Prostate gland (tissue), 2 donors: Measurements from ENCODE around the gene TMEM150B. TPM values are rescaled to one million over a fixed set of nuclear protein-coding genes. Genes with fewer than 3 reads are reported as not detected.

Experiments used
- DNase-seq: peaks from one replicate; pipeline ENCODE4 v3.0.0-alpha.2; 2019; ENCODE audit warnings: low spot score
- H3K27ac ChIP-seq, 2 donors: fragments of 200-600 bp; sonication (generic); 2 replicates each; pipeline ENCODE4 v1.5.1; 2017 to 2019
- H3K27me3 ChIP-seq: fragments of 200-600 bp; sonication (generic); replicated peaks from 2 replicates; pipeline ENCODE4 v1.5.1; 2019; ENCODE audit not compliant: insufficient read depth
- H3K36me3 ChIP-seq, 2 donors: fragments of 200-600 bp; sonication (generic); 1 replicate in 1 of 2; 2 replicates in 1 of 2; pipeline versions ENCODE4 v1.5.1 to v1.8.1; 2017 to 2019
- H3K4me1 ChIP-seq: fragments of 200-600 bp; sonication (generic); replicated peaks from 2 replicates; pipeline ENCODE4 v1.5.1; 2019
- H3K4me3 ChIP-seq, 2 donors: fragments of 200-600 bp; sonication (generic); 2 replicates each; pipeline ENCODE4 v1.5.1; 2017 to 2019
- H3K9me3 ChIP-seq: fragments of 200-600 bp; sonication (generic); 2 replicates; pipeline ENCODE4 v1.5.1; 2017
- POLR2A ChIP-seq: fragments of 450-650 bp; IDR thresholded peaks from one replicate; pipeline ENCODE4 v1.6.1; 2016; ENCODE audit warnings: antibody characterized with exemption, mild to moderate bottlenecking
- POLR2AphosphoS5 ChIP-seq: sonication (generic); formaldehyde crosslinking; IDR thresholded peaks from one replicate; pipeline ENCODE4 v1.6.1; 2017; ENCODE audit warnings: antibody characterized with exemption
- WGBS: methylation state at CpG from one replicate; pipeline ENCODE4 v1.1.5; 2018; 5-methylcytosine and 5-hydroxymethylcytosine counted together
- intact Hi-C: fragments of 100-400 bp; cut with DNase I; formaldehyde crosslinking; loops from one replicate; pipeline ENCODE4 v1.14.2; 2022
- total RNA-seq, 2 donors: library from RNA; depleted of rRNA; stranded (reverse); fragments of >200 nt; gene quantifications; one replicate each; pipeline ENCODE4 v1.1.0, GENCODE V29; 2016
- TF ChIP-seq, protein P1 (sequence below), 4 experiments: fragments of 200-600 bp in 2 of 4; fragments of 450-650 bp in 2 of 4; sonication (generic) in 2 of 4; IDR thresholded peaks; 1 replicate in 3 of 4; 2 replicates in 1 of 4; pipeline ENCODE4 v1.5.1; 2016 to 2019; ENCODE audit warnings: antibody characterized with exemption in 4 of 4, mild to moderate bottlenecking in 2 of 4, moderate library complexity in 2 of 4

The TMEM150B gene
- total RNA-seq, 2 donors from 2014 or later = not detected

DNA sequence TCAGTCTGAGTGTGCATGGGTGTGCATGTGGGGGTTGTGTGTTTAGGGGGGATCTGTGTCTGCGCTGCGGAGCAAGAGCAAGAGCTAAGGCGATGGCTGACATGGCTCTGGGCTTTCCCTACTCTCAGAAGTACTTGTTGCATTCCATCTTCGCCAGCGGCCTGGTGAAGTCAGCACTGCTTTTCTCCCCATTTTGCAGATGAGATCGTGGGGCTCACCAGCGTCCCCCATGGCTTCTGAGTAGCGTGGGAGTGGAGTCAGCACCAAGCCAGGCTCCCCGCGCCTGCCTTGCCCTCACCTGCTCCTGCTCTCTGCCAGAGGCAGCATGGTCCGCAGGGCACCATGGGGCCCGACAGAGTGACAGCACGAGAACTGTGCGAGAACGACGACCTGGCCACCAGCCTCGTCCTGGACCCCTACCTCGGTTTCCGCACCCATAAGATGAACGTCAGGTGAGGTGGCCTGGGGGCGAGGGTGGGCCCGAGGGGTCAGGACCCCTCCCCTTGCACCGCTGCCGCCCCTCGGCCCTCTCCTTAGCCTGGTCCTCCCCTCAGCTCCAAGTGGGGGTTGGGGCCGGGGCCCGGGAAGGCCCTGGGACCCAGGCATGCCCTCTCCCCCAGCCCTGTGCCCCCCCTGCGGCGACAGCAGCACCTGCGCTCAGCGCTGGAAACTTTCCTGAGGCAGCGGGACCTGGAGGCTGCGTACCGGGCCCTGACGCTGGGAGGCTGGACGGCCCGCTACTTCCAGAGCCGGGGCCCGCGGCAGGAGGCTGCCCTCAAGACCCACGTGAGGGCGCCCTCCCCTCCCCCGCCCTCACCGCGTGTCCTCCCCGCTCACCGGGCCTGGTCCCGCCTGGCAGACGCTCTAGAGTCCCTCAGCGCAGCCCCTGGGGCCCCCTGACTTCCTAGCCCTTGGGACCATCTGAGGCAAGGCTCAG, 16.7 kb upstream of the TMEM150B start:
- H3K4me3 ChIP-seq = no peak overlapping the region
- intact Hi-C loops = loop anchor here (5.0 kb wide), 2 partner anchors 40 to 45 kb away; partner anchors contain the start of gene RPL28

DNA sequence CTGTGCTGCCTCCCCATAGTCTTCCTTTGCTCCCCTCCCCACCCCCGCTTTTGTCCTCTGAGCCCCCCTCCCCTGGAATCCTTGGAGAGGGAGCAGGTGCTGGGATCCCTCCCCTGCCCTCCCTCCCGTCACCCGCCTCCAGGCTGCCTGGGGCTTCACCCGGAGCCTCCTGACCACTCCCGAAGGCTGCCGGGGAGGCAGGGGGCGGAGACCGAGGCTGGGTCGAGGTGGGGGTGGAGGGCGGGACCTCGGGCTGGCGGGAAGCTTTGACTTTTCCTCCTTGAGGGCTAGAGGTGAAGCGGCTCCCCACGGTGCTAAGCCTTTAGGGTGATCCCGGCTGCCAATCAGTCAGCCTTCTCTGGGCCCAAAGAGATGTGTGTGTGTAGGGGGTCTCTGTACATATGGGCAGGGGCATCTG, 16.0 kb upstream of the TMEM150B start:
- WGBS = under 1% methylated on average over 10 of the region's 15 CpGs
- H3K4me1 ChIP-seq = peaks cover 3% of the 10 kb centered on the region
- H3K36me3 ChIP-seq = no peaks in the 10 kb centered on the region
- H3K27me3 ChIP-seq = no peaks in the 10 kb centered on the region
- TF ChIP-seq POLR2AphosphoS5 (no peak), POLR2A (peak; percentile 11)
- TF ChIP-seq, protein P1, sequence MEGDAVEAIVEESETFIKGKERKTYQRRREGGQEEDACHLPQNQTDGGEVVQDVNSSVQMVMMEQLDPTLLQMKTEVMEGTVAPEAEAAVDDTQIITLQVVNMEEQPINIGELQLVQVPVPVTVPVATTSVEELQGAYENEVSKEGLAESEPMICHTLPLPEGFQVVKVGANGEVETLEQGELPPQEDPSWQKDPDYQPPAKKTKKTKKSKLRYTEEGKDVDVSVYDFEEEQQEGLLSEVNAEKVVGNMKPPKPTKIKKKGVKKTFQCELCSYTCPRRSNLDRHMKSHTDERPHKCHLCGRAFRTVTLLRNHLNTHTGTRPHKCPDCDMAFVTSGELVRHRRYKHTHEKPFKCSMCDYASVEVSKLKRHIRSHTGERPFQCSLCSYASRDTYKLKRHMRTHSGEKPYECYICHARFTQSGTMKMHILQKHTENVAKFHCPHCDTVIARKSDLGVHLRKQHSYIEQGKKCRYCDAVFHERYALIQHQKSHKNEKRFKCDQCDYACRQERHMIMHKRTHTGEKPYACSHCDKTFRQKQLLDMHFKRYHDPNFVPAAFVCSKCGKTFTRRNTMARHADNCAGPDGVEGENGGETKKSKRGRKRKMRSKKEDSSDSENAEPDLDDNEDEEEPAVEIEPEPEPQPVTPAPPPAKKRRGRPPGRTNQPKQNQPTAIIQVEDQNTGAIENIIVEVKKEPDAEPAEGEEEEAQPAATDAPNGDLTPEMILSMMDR (IDR thresholded peaks at IDR 0.05) = no peak
- DNase-seq = peak; percentile 33
- peak overlapping the region; percentile 51 to 88 for H3K4me3 ChIP-seq
- no peaks in the 10 kb centered on the region for H3K9me3 ChIP-seq
- peak overlapping the region in 1 of 2 donors; percentile 84 for H3K27ac ChIP-seq
- intact Hi-C loops = loop anchor here (5.0 kb wide), 2 partner anchors 39 to 46 kb away; partner anchors contain the start of gene RPL28

More for the DNA sequence above, 16.7 kb upstream of the TMEM150B start:
- no peak for DNase-seq
- H3K4me1 ChIP-seq = peaks cover 3% of the 10 kb centered on the region
- H3K9me3 ChIP-seq = no peaks in the 10 kb centered on the region
- H3K36me3 ChIP-seq = no peaks in the 10 kb centered on the region
- H3K27me3 ChIP-seq = no peaks in the 10 kb centered on the region
- 81% methylated on average over 48 of the region's 50 CpGs for WGBS
- TF ChIP-seq, protein P1 (IDR thresholded peaks at IDR 0.05) = no peak
- TF ChIP-seq POLR2A (no peak), POLR2AphosphoS5 (no peak)
- no peak overlapping the region for H3K27ac ChIP-seq

DNA sequence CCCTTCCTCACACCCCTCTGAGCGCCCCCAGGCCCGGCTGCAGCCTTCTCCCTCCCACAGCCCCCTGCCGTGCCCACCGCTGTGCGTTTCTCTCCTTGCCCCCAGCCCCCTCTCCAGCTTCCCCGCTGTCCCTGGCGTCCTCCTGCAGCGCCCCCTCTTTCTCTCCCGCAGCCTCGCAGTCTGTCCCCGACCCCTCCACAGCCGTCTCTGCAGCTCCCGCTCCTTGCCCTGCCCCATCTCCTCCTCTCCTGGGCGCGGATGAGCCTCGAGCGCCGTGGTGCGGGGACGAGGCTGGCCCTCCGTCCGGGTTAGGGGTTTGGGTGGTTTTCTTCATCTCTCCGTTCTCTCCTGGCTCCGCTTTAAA, 15.6 kb upstream of the TMEM150B start:
- Histone ChIP-seq H3K9me3 (no peaks in the 10 kb centered on the region), H3K27me3 (no peaks in the 10 kb centered on the region), H3K4me3 (peak overlapping the region; percentile 51 to 88), H3K4me1 (peaks cover 3% of the 10 kb centered on the region), H3K36me3 (no peaks in the 10 kb centered on the region), H3K27ac (peak overlapping the region; percentile 84 to 92)
- DNase-seq = no peak
- TF ChIP-seq, protein P1 (IDR thresholded peaks at IDR 0.05) = peak in 2 of 4 experiments; percentile 9 to 19
- TF ChIP-seq POLR2A (no peak), POLR2AphosphoS5 (no peak)
- 2% methylated on average over 24 of the region's 24 CpGs for WGBS
- intact Hi-C loops = loop anchor here (5.0 kb wide), 2 partner anchors 38 to 47 kb away; partner anchors contain the start of gene RPL28

DNA sequence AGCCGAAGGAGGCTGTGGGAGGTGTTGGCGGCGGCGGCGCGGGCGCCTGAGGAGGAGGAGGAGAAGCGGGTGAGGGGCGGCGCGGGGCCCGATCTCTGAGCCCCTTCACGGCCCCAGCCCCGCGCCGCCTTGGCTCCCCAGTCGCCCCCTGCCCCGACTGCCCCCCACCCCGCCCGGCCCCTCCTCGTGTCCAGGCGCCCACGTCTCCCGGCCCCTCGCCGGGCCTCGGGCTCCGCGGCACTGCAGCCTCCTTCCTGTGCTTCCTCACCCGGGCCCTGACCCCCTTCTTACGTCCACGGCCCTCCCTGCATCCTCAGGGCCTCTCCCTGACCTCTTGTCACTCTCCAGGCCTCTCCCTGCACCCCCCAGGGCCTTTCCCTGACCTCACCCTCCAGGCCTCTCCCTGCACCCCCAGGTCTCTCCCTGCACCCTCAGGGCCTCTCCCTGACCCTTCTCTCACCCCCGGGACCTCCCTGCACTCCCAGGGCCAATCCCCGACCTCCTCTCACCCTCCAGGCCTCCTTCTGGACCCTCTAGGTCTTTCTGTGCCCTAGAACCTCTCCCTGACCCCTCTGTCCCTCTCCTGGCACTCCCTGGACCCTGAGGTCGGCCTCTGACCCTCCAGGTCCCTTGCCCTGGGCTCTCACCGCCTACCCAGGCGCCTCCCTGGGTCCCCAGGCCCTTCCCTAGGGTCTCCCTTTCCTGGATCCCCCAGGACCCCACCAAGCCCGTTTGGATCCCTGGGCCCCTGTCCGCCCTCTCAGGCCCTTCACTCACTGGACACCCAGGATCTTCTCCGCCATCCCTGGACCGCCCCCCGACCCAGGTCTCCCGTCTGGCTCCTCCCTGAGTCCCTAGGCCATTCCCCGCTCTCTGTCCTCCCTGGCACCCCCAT, 15.0 kb upstream of the TMEM150B start:
- Histone ChIP-seq H3K9me3 (no peaks in the 10 kb centered on the region), H3K4me3 (peak overlapping the region; percentile 51 to 88), H3K27me3 (no peaks in the 10 kb centered on the region), H3K27ac (peak overlapping the region; percentile 84 to 92), H3K4me1 (peaks cover 3% of the 10 kb centered on the region), H3K36me3 (no peaks in the 10 kb centered on the region)
- TF ChIP-seq, protein P1 (IDR thresholded peaks at IDR 0.05) = no peak
- TF ChIP-seq POLR2A = peak; percentile 97
- 2% methylated on average over 44 of the region's 44 CpGs for WGBS
- DNase-seq = no peak
- intact Hi-C loops = loop anchor here (5.0 kb wide), 2 partner anchors 38 to 47 kb away; partner anchors contain the start of gene RPL28
